GM21723 (cell line): Measurements from ENCODE around the gene CRIM1.

Source experiments
- ATAC-seq: cut with Tn5 transposase; IDR thresholded peaks from one replicate; pipeline ENCODE4 v1.9.1; 2021; ENCODE audit warnings: mild to moderate bottlenecking, moderate library complexity; ENCODE audit not compliant: unreplicated experiment

Gene CRIM1

DNA sequence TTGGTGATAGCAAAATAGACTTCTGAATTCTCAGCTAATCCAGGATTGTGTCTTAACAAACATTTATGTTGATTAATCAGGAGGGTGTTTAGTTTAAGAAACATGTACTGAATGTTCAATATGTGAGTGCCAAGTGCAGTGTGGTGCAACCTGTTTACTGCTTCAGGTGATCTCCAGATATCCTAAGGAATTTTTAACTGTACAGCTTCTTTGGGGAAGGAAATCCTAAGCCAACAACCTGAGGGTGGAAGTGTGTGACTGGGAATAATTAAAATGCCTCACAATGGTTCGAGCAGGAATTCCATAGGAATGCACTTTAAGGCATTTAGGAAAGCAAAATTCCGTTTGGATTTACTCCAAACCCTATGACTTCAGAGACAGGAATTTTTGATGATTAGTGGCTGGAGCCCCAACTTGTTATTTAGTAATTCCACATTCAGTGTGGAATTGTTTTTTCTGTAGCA lies 16.4 kb downstream of the CRIM1 start:
- no peak for ATAC-seq

DNA sequence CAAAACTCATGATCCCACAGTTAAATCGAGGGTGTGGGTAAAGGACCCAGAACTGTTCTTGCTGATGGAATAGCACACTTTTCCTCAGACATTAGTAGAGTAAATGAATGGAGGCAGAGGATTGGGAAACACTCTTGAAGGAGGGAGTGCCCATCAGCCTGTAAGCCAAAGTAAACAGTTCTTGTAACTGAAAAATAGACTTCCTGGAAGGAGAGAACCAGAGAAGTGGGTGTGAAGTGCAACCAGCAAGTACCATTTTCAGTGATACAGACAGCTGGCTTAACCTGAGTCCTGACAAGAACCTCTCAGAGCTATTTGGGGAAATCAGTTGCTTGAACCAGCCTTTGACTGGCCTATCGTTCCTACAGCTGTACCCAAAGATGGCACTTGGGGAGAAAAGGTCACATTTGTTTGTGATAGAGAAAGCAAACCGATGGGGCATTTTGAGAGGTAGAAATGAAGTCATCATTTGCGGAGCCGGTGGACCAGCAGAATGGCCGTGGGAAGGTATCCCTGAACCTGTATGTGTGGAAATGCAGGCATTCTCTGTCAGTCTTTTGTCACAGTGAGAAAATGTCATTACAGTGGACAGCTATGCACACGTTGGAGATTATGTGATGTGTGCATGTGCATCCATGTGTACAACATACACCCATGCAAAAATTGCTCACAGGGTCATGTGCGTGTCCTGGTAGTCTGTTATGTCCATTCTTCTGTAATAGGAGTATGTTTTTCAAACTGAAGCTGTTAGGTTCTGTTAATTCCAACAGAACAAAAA lies 17.8 kb downstream of the CRIM1 start:
- no peak for ATAC-seq

DNA sequence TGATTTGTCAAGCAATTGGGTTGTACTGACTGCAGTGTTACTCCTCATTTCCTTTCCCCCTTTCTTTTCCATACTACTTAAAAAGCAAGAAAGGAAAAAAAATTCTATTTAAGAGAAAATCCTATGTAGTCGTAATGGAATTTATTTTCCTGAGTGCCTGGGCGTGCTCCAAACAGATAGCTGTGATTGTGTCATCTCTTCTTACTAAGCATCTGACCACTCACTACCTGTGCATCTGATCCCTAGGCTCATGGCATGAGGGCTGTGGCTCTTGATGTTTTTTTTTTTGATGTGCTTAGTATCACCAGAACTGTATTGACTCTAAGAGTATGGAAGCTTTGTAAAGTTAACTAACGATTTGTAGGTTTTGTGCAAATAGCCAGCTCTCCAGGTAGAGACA lies 19.0 kb downstream of the CRIM1 start:
- no peak for ATAC-seq

DNA sequence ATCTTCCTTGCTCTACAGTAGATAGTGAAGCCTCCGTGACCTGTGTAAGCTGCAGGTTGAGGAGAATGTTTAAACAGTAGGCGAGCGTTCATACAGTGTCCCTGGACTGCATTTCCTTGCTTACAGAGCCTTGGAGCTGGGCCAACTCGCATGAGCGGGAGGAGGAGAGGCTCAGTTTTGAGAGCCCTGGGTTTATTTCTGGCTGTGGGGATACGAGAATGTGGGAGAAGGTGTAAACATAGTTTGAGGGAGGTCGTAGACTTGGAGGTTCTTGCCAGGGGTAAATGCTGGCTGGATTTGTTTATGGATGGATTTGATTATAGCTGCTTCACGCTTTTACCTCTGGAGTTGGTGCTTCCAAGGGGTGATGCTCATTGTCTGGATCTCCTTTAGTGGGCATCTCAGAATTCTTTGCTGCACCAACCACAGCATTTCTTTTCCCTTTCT lies 20.8 kb downstream of the CRIM1 start:
- ATAC-seq: no peak

DNA sequence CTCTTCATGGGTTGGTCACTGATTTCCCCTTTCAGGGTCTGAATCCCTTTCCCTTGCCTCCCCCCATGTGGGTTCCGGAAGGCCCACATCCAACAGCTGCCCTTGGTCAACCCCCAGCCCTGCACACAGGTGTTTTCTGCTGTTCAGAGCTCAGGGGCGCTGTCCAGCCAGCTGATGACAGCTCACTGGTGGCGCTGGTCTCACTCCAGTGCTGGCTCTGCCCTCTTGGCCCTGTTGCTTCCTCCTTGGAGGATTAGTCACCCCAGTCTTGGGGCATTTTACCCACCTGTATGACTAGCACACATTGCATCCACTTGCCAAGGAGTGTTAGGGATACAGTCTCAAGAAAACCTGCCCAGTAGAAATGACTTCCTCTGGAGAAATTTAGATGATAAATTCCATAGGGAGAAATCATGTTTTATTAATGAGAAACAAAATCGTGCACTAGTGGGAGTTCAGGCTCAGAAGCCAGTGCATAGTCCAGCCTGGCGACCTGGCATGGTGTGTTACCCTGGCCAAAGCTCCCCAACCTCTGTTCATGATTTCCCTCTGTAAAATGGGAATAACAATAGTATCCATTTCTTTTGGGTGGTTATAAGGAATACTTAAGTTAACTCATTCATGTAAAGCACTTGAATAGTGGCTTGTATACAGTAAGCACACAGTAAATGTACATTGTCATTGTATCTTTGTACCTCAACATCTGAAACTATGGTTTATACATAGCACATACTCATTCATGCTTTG lies 21.6 kb downstream of the CRIM1 start:
- no peak for ATAC-seq

DNA sequence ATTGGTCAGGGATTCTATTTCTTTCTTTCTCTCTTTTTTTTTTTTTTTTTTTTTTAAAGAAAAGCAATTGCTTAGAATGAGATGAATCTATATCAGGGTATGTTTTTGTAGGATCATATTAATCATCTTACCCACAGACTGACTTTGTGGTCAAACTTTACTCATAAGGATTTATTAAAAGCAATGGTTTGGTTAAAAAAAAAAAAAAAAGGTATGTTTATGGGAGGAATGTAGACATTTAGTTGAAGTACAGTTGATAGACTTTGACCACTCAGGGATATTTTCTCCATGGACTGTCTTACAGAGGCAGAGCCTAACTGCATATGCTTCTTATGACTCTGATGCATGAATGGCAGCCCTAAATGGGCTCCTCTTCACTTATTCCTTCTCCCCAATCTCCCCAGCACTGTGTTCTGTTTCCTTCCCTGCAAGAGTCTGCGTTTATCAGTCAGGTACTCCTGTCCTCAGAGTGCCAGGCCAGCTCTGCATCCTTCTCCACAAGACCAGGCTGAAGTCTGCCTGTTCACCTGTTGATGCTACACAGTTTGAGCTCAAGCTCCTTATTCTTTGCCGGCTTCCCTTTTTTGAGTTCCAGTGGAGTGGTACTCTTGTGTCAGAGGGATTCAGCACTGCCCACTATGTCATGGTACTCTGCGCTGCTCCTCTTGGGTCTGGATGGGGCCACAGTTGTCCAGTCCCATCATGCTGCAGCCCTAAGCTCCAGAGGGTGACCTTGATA lies 24.3 kb downstream of the CRIM1 start:
- ATAC-seq: no peak

DNA sequence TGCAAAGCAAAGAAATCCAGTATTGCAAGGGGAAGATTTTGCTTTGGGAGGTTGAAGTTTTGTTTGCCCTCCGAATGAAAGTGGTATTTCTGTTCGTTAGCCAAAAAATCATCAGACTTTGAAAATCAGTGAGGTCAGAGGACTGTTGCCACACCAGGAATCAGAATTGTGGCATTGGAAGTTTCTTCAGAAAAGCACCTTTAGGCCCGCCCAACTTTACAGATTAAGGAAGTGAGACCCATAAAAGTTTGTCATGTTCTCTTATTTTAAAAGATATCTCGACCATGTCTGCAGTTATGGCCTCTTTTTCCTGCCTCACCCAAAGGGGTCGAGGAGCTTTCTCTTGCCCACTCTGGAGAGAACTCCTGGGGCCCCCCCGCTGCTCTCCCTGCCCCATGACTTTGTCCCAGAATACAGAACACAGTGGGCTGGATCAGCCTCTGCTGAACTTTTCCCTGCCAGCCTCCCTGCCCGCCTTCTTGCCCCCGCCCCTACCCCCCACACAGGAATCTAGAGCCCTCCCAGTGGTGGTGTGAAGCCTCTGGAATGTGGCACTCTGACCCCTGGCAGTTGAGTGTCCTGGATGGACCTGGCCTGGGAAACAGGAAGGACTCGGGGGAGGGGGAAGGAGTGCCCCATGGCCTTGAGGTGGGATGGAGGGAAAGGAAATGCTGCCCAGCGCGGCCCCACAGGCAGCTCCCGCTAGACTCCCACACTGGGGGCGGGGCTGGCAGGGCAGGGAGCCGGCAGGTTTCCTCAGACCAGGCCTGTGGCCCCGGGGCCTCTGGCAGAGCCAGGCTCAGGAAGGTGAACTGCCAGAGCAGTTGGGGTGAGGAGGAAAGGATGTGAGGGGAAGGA lies 25.3 kb downstream of the CRIM1 start:
- no peak for ATAC-seq

DNA sequence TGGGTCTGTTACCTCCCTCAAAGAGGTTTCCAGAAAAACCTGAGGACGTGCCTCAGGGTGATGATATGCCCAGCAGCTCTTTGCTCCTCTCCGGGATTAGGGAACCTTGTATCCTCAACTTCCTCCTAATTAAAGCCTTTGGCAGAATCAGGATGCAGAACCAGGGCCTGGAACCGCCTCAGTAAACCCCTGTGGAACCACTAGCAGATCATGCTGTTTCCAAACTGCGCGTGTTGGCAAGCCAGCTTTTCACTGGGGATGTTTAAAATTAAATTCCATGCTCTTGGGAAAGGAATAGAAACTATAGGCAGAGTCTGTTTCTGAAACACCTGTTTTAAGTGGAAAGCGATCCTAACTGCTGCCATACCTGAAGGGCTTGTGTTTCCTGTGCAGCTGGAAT lies 26.4 kb downstream of the CRIM1 start:
- no peak for ATAC-seq

DNA sequence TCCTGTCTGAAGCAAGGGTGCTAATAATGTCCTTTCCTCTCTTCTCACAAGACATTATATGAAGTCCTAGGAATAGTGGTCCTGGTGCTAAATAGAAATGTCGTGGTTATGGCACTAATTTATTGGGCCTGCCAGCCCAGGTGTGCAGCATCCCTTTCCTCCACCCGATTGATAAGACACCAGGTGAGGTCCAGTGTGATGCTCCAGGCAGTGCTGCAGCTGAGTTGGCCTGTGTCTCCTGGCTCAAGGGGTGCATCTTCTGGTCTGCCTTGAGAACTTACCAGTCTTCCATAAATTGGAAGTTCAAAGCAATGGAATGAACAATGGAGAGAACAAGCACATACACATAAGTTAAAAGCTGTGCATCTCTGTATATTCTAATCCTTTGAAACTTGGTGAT lies 26.9 kb downstream of the CRIM1 start:
- no peak for ATAC-seq

DNA sequence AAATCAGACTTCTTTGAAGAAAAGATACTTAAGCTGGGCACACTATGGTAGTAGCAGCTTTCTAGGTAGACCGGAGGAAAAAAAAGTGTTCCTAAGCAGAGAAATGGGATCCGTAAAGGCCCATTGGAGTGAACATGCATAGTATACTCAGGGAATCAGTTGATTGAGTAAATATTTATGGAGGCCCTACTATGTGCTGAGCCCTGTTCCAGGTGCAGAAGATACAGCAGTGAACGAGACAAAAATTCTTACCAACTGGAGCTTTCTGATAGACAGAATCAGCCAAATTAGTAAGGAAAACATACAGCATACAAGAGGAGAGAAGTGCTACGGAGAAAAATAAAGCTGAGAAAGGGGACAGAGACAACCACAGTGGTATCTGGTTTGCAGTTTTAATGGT lies 28.1 kb downstream of the CRIM1 start:
- ATAC-seq: no peak

DNA sequence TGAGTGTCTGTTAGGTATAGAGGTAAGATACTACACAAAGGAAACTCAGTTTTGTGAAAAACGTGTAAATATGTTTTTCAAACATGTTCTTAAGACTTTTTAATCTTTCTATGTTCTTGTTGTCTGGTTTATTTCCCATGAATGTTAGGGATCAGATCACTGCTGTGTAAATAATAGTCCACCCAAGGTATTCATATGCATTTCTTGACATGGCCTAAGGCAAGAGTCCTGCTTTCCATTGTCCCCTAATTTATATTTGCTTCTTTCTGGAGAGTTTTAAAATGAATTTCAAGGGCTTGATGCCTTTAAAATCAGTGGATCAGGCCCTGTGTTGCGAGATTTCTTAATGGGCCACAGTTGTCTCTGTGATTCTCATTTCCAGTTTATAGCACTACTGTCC lies 28.9 kb downstream of the CRIM1 start:
- ATAC-seq: no peak

DNA sequence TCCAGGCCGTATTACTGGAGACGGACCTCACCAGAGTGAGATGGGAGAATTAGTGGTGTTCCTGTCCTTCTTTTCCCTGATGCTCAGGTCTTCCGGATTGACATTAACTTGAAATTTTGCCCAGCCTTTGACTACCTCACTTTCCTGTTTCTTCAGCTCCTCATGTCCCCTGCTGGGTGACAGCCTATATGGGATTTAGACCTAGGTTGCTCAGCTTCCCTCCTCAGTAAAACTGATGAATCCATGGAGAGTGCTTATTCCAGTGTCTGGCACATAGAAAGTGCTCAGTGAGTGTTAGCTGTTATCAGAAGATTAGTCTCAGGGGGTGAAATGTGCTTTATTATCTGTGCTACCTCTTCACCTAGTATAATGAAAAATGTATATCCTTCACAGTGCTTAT lies 30.0 kb downstream of the CRIM1 start:
- no peak for ATAC-seq

DNA sequence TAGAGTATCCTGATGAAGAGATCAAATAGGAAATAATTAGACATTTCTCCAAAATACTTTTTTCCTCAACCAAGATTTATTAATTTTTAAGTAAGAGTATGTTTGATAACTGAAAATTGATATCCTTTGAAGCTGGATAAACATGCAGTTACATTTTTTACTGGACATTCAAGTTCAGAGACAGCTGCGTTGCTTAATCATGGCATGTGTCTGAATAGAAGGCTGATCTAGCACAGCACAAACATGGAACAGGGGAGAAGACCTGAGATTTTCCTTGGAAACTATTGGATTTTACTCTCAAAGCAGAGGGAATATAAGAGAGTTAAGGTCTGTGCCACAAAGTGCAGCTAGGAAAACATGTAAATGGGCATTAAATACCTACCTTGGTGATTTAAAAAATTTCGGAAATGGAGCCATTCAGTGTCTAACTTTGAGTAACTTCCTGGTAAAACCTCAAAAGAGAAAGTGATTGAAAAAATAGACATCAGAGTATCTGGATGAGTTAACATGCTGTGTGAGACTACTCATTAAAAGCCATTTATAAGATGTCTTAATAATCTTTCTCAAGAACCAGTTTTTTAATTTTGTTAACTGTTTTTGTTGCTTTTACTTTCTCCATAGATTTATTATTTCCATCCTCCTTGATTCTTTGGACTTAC lies 31.8 kb downstream of the CRIM1 start:
- no peak for ATAC-seq

DNA sequence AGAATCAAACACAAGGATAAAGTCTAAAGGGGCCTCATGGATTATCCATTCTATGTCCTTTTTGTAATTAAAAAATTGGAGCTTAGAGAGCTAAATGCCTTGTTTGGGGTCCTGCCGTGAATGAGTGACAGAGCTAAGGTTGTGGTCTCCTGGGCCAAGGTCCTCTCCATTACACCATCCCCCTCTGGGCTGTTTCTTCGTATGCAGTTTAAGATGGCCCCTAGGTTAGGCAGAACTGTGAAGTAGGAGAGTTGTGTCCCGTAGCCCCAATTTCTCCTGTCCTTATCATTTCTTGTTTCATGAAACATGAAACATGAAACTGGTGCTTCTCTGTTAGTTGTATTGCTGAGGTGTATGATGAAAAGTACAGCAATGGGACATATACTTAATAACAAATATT lies 32.9 kb downstream of the CRIM1 start:
- no peak for ATAC-seq

DNA sequence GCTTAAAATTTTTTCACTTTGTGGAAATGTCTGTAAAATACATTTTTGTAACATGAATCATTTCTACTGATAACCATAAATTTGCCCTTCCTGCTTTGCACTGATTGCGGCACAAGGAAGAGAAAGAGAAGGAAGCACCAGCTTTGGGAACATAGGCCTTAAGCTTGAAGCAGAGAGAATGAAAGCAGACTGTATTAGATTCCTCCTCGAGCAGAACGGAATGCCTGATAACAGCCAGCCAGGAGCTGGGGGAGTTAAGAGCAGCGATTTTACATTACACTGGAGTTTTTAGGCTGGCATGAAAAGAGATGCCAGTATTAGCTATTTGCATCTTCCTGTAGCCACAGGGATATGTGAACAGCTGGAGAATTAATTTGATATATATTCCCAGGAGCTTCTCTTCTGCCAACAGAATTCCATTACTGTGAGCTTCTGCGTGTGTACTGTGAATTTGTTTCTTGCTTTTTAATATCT lies 33.5 kb downstream of the CRIM1 start:
- no peak for ATAC-seq

DNA sequence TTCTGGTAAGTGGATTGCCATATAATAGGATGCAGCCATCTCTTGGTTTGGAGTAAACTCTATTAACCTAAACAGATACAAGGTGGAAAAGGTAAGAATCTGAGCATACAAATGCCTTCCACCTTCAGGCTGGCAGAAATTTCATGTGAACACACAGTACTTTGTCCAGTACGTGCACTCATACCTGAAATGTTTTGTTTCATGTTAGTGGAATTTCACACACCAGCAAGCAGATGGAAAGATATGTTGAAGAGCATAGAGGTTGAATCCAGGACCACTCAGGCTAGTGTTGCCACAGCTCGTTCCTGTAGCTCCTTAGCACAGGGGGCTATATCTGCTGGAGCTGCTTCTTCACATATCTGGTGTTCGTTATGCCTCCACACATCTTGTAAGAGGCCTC lies 34.0 kb downstream of the CRIM1 start:
- ATAC-seq: no peak

DNA sequence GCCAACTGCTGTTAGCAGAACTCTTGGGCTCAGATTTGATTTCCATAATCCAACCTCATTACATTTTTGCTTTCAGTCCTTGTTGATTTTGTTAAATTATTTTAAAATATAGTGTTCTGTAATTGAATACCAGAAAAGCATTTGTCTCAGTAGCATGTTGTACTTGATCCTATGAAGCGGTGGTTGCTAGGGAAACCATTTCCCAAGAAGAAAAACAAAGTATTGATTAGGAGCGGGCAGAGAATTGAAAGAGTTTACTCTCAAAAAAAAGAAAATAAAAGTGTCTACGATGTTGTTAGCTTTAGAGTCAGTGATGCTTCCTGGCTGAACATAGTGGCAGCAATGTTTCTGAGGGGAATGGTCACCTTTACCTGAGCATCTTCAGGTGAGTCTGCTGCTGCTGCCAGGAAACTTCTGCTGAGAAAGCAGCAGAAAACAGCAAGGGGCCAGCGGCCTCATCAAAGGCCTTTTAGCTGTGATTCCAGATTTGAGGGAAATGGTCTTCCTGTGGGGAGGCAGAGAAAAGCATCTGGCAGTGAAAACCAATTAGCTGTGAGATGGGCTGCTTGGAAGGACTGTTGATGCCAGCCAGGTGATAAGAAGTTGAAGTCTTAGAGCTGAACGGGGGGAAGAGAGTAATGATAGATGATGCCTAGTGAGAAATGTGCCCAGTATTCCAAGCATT lies 37.1 kb downstream of the CRIM1 start:
- no peak for ATAC-seq

DNA sequence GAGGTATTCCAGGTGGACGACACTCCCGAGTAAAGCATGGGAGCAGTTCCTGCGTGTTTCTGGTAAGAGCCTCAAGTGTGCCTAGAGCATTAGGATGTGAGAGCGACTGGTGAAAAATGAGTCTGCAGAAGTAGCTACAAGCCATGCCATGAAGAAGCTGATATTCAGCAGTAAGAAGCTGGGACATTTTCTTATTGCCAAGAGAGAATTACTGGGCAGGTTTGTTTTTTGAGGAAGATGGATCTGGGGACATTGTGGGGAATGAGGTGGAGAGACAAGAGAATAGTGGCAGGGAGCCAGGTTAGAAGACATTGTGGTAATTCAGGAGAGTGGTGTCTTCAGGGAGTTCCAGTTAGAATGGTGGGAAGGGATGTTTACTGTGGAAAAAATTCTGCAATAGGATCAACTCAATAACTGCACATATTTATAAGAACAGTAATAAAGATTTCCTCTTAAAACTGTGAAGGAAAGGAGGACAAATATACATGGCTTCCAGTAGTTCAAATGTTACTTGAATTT lies 38.2 kb downstream of the CRIM1 start:
- no peak for ATAC-seq

DNA sequence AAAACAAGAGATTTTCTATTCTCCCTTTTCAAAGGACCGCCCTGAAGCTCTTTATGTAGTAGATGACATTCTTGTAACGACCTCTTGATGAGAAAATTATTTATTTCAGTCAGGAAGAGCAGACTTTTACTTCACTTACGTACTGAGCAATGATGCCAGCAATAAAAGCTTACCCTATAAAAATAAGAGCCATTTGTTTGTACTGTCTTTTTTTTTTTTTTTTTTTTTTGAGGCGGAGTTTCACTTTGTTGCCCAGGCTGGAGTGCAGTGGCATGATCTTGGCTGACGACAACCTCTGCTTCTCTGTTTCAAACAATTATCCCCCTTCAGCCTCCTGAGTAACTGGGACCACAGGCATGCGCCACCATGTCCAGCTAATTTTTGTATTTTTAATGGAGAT lies 39.2 kb downstream of the CRIM1 start:
- no peak for ATAC-seq
